Hypothalamus (tissue), 51 donors: Measurements from ENCODE around the gene HOMER2.

Experiments
- DNase-seq, 51 donors: peaks; one replicate each; lab custom pipeline; 2025; lab: John Stamatoyannopoulos, UW

HOMER2 gene

DNA sequence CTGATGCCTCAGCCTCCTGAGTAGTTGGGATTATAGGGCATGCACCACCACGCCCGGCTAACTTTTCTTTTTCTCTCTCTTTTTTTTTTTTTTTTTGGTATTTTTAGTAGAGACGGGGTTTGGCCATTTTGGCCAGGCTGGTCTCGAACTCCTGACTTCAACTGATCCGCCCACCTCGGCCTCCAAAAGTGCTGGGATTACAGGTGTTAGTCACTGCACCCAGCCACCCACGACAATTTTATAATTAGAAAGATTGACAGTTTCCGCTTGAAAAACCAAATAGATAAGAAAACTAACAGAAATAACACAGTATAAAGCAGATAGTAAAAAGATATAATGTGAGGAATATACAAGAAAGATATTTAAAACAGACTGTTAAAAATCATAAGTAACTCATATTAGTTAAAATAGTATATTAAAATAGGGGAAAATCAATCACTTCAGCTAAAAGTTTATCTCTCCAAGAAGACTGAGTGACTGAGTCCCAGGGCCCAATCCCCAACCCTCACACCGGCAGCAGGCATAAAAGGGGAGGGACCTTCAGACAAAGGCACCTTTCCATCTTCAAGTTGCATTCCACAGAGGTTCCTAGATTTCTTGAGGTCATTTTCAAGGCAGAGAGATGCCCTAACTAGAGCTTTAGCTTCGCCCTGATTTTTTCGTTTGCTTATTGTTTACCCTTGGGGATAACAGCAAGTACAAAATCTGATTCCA is 144.4 kb downstream of the HOMER2 start:
- DNase-seq = no peak

GRCh38 chr15:82805994-82806406 is 146.5 kb downstream of the HOMER2 start, which contains the start of gene FSD2:
Gene FSD2 (minus strand): TSS chr15:82806069. CDS start chr15:82787390, 18,679 bp downstream.
- DNase-seq = peak in 3 of 51 donors; percentile 4 to 15 (median 8)

DNA sequence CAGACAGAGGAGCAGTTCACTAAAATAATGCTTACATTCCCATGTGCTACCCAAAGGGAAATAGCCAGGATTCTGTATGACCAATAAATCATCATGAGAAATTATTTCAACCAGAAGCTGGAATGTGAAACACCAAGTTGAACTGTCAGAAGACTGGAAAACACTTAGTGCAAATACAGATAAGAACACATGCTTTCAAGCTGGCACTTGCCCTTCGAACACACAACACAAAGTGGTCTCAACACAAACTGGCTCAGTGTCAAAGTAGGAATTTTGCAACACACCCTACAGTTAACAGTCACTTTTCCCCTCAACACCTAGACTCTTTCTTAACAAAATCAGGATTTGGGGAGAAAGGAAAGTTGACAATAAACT is 148.0 kb downstream of the HOMER2 start:
- no peak for DNase-seq

DNA sequence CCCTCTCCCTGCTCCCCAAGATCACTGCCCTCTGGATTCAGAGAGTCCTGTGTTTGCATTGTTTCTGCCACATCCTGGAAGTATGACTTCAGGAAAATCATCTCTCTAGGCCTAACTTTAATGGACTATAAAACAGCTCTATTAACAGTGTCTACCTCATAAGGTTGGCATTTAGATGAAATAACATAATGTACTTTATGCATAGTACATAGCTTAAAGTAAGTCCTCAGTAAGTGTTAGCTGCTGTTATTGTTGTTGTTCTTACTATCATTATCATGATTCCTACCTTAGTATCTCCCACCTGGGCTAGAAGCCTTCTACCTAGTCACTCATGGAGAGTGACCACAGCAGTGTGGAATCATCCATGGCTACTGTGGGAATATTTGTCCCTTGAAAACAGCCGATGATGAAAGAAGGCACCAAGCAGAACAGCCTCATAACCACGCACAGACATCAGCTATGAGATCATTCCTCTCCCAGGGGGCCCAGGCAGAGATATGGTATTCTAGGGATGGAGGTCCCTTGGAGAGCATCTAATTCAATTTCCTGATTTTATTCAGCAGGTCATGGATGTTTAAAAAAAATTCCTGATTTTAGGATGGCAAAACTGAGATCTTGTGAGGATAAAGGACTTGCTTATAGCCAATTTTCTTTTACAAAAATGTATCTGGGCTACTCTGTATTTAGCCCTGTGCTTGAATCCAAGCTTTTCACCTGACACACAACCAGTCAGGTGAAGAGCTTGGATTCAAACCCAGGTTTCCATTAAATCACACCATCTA is 148.5 kb downstream of the HOMER2 start:
- DNase-seq = no peak

- no peak for DNase-seq
Observed at GRCh38 chr15:82802497-82802896, 150.0 kb downstream of the HOMER2 start.

DNA sequence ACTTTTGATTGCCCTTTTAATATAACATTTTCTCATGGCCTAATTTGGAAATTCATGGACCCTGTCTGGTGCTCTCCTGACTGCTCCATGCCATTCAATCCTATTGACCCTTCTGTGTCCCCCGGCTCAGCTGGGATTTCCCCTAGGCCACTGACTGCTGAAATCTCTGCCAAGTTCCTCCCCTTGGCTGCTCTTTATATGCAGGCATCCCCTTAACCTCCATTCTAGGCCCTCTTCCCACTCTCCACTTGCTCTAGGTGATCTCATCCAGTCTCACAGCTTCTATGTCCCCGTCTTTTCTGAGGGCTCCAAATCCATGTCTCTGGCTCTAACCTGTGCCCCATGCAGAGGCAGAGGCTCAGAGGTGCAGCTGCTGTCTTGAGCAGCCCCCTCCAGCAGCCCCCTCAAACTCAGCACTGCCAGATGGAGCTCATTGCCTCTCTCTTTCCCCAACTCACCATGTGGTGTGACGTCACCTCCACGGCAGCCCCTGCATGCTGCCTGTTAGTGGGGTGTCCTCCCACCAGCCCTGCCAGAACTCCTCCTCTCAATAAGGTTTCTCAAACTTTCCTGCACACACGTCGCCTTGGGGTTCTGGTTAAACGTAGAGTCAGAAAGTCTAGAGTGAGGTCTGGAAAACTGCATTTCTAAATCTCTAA is 153.2 kb downstream of the HOMER2 start:
- no peak for DNase-seq
